Neuronal stem cell (in vitro differentiated cells): Measurements from ENCODE around the gene PPA2.

Source experiments
- DNase-seq: peaks from one replicate; pipeline ENCODE4 v3.0.0-alpha.2; 2013; ENCODE audit warnings: low spot score
- H2AFZ ChIP-seq: one replicate; pipeline ENCODE4 v1.6.1; 2013; ENCODE audit warnings: mild to moderate bottlenecking, low read length, inconsistent platforms
- H2AK5ac ChIP-seq: 2 replicates; pipeline ENCODE4 v1.6.1; 2013; ENCODE audit warnings: low read depth, mild to moderate bottlenecking, inconsistent platforms, low read length, moderate library complexity, mixed read lengths
- H2BK120ac ChIP-seq: 2 replicates; pipeline ENCODE4 v1.6.1; 2013; ENCODE audit warnings: low read depth, mild to moderate bottlenecking, inconsistent platforms, low read length, moderate library complexity, mixed read lengths
- H2BK12ac ChIP-seq: one replicate; pipeline ENCODE4 v1.6.1; 2013; ENCODE audit warnings: low read length, inconsistent platforms
- H2BK15ac ChIP-seq: 2 replicates; pipeline ENCODE4 v1.6.1; 2013; ENCODE audit warnings: mild to moderate bottlenecking, low read length, inconsistent platforms, mixed read lengths
- H2BK5ac ChIP-seq: one replicate; pipeline ENCODE4 v1.6.1; 2013; ENCODE audit warnings: inconsistent platforms, mild to moderate bottlenecking, low read length, moderate library complexity
- H3K14ac ChIP-seq: one replicate; pipeline ENCODE4 v1.6.1; 2013; ENCODE audit warnings: low read length, inconsistent platforms
- H3K18ac ChIP-seq: 2 replicates; pipeline ENCODE4 v1.6.1; 2013; ENCODE audit warnings: low read length, inconsistent platforms
- H3K23ac ChIP-seq: 2 replicates; pipeline ENCODE4 v1.6.1; 2013; ENCODE audit warnings: low read depth, mild to moderate bottlenecking, mixed read lengths, low read length, inconsistent platforms; ENCODE audit not compliant: poor library complexity
- H3K27ac ChIP-seq: replicated peaks from 3 replicates; pipeline ENCODE4 v1.5.1; 2013; ENCODE audit warnings: low read length, inconsistent platforms
- H3K27me3 ChIP-seq, 3 experiments: 2 replicates each; pipeline ENCODE4 v1.6.1; 2013; ENCODE audit warnings: low read length in 3 of 3, mild to moderate bottlenecking in 2 of 3, inconsistent platforms in 1 of 3, low read depth in 1 of 3, mixed read lengths in 1 of 3, moderate library complexity in 1 of 3; ENCODE audit not compliant: control insufficient read depth in 3 of 3, insufficient read depth in 3 of 3
- H3K36me3 ChIP-seq, 2 donors: replicated peaks in 1 of 2; 2 replicates each; pipeline ENCODE4 v1.6.1; 2013; ENCODE audit warnings: low read length in 2 of 2; ENCODE audit not compliant: control insufficient read depth in 2 of 2, insufficient read depth in 2 of 2
- H3K4ac ChIP-seq: 2 replicates; pipeline ENCODE4 v1.6.1; 2013; ENCODE audit warnings: inconsistent platforms, mild to moderate bottlenecking, low read length, moderate library complexity
- H3K4me1 ChIP-seq, 2 donors: 1 replicate in 1 of 2; 2 replicates in 1 of 2; pipeline ENCODE4 v1.6.1; 2013; ENCODE audit warnings: low read length in 2 of 2, low read depth in 1 of 2; ENCODE audit not compliant: control insufficient read depth in 2 of 2, insufficient read depth in 1 of 2
- H3K4me2 ChIP-seq: one replicate; pipeline ENCODE4 v1.6.1; 2013; ENCODE audit warnings: mild to moderate bottlenecking, low read length, inconsistent platforms; ENCODE audit not compliant: insufficient read depth, poor library complexity, severe bottlenecking
- H3K4me3 ChIP-seq, 2 donors: 2 replicates each; pipeline ENCODE4 v1.5.1; 2013; ENCODE audit warnings: low read length in 2 of 2, mild to moderate bottlenecking in 2 of 2, inconsistent platforms in 1 of 2, moderate library complexity in 1 of 2
- H3K79me1 ChIP-seq: one replicate; pipeline ENCODE4 v1.6.1; 2013; ENCODE audit warnings: low read depth, mild to moderate bottlenecking, inconsistent platforms, low read length, moderate library complexity
- H3K9ac ChIP-seq: one replicate; pipeline ENCODE4 v1.6.1; 2013; ENCODE audit warnings: mild to moderate bottlenecking, low read depth, low read length, inconsistent platforms; ENCODE audit not compliant: poor library complexity
- H3K9me3 ChIP-seq, 2 donors: replicated peaks in 1 of 2; 2 replicates each; pipeline versions ENCODE3 to v1.6.1; 2013; ENCODE audit warnings: low read length in 2 of 2, mild to moderate bottlenecking in 2 of 2, inconsistent platforms in 1 of 2, low read depth in 1 of 2, mixed read lengths in 1 of 2, moderate library complexity in 1 of 2; ENCODE audit not compliant: control insufficient read depth in 2 of 2, insufficient read depth in 1 of 2
- H4K8ac ChIP-seq: one replicate; pipeline ENCODE4 v1.6.1; 2013; ENCODE audit warnings: low read depth, mild to moderate bottlenecking, inconsistent platforms, low read length, moderate library complexity
- H4K91ac ChIP-seq: one replicate; pipeline ENCODE4 v1.6.1; 2013; ENCODE audit warnings: low read length, low read depth, mild to moderate bottlenecking, inconsistent platforms; ENCODE audit not compliant: poor library complexity
- WGBS, 2 donors: extraction: QIAGEN DNeasy Blood & Tissue Kit; methylation state at CpG; one replicate each; pipeline ENCODE4 v1.1.7; 2013; ENCODE audit warnings: missing lambda C conversion rate in 2 of 2, mixed read lengths in 1 of 2; ENCODE audit not compliant: insufficient read length in 2 of 2, insufficient replicate concordance in 1 of 2; ENCODE audit errors: extremely low coverage in 2 of 2; 5-methylcytosine and 5-hydroxymethylcytosine counted together

Gene PPA2

DNA sequence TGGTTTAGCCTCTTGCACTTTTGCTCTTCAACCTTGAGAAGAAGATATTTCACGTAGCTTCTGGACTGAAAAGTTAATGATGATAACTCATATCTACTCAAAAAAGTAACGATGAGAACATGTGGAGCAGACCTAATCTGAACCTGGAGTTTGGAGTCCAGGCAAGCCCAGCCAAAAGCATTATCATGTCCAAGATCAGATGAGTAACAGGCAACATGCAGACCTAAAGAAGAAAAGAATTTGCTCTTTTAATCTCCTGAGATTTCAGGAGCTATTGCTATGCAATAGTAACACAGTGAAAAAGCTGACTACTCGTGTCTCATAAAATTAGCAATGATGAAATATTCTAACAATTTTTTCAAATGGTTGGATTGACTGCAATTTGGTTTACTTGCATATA is 21.8 kb upstream of the PPA2 start:
- H2AFZ ChIP-seq: no peak overlapping the region
- no peak overlapping the region for H2AK5ac ChIP-seq
- no peak overlapping the region for H3K4me3 ChIP-seq
- no peak overlapping the region for H4K91ac ChIP-seq
- H3K9ac ChIP-seq: no peak overlapping the region
- no peak overlapping the region for H2BK120ac ChIP-seq
- H3K36me3 ChIP-seq: no peaks in the 10 kb centered on the region
- H3K23ac ChIP-seq: no peak overlapping the region
- H3K18ac ChIP-seq: no peak overlapping the region
- H2BK5ac ChIP-seq: no peak overlapping the region
- DNase-seq: no peak
- H3K27me3 ChIP-seq: no peaks in the 10 kb centered on the region
- no peaks in the 10 kb centered on the region for H3K9me3 ChIP-seq
- no peak overlapping the region for H2BK12ac ChIP-seq
- WGBS, 2 donors: no CpG with 5 or more reads among the region's 3 CpGs
- H3K14ac ChIP-seq: no peak overlapping the region
- H3K79me1 ChIP-seq: no peaks in the 10 kb centered on the region
- no peak overlapping the region for H3K4ac ChIP-seq
- no peaks in the 10 kb centered on the region for H3K4me1 ChIP-seq
- H3K27ac ChIP-seq: no peak overlapping the region
- H2BK15ac ChIP-seq: no peak overlapping the region
- no peak overlapping the region for H3K4me2 ChIP-seq
- no peak overlapping the region for H4K8ac ChIP-seq

DNA sequence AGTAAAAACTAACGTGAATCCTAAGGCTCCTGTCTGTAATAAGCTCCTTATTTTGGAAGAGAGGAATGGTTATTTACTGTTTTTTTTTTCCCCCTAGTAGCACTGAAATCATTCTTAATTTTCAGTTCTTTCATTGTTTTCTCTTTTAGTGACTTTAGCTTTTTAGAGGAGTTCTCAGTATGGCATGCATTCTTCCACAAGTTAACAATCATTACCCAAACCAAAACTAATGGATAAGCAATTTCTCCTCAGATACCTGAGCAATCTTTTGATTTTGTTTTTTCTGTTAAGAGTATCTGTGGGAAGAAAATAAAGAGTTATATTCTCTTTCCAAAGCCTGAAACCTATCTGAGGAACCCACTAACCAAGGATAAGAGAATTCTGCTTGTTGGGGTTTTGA is 16.7 kb upstream of the PPA2 start:
- Histone ChIP-seq H3K27me3 (no peaks in the 10 kb centered on the region), H3K36me3 (no peaks in the 10 kb centered on the region), H3K4ac (no peak overlapping the region), H3K9me3 (no peaks in the 10 kb centered on the region), H3K9ac (no peak overlapping the region), H2BK12ac (no peak overlapping the region), H3K18ac (no peak overlapping the region), H3K4me3 (no peak overlapping the region), H4K8ac (no peak overlapping the region), H3K23ac (no peak overlapping the region), H3K14ac (no peak overlapping the region), H3K27ac (no peak overlapping the region), H2AK5ac (no peak overlapping the region), H2BK5ac (no peak overlapping the region), H2BK15ac (no peak overlapping the region), H2AFZ (no peak overlapping the region), H3K4me2 (no peak overlapping the region), H4K91ac (no peak overlapping the region), H3K4me1 (no peaks in the 10 kb centered on the region), H3K79me1 (no peaks in the 10 kb centered on the region), H2BK120ac (no peak overlapping the region)
- no peak for DNase-seq
- no CpG with 5 or more reads among the region's 1 CpG for WGBS, 2 donors

DNA sequence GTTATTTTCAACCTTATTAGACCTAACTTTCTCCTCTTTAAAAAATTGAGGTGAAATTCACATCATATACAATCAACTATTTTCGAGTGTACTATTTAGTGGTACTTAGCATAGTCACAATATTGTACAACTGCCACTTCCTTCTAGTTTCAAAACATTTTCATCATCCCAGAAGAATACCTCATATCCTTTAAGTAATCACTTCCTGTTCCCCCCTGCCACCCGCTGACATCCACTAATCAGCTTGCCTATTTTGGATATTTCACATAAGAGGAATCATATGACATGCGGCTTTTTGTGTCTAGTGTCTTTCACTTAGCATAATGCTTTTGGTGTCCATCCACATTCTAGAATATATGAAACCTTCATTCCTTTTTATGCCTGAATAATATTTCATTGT is 10.0 kb upstream of the PPA2 start:
- no CpG with 5 or more reads among the region's 3 CpGs for WGBS, 2 donors
- H2BK15ac ChIP-seq: no peak overlapping the region
- H3K4me1 ChIP-seq: no peaks in the 10 kb centered on the region
- H2BK120ac ChIP-seq: no peak overlapping the region
- no peak overlapping the region for H4K91ac ChIP-seq
- no peak overlapping the region for H3K18ac ChIP-seq
- H3K4me3 ChIP-seq: no peak overlapping the region
- no peak overlapping the region for H3K14ac ChIP-seq
- H3K9me3 ChIP-seq: no peaks in the 10 kb centered on the region
- H2AFZ ChIP-seq: no peak overlapping the region
- H3K27me3 ChIP-seq: peaks cover 0 to 16% (median 0%) of the 10 kb centered on the region in 3 experiments
- no peak overlapping the region for H3K9ac ChIP-seq
- no peak overlapping the region for H3K4ac ChIP-seq
- H2AK5ac ChIP-seq: no peak overlapping the region
- no peak for DNase-seq
- H3K36me3 ChIP-seq: no peaks in the 10 kb centered on the region
- no peak overlapping the region for H3K4me2 ChIP-seq
- no peak overlapping the region for H2BK5ac ChIP-seq
- no peak overlapping the region for H4K8ac ChIP-seq
- no peak overlapping the region for H2BK12ac ChIP-seq
- H3K23ac ChIP-seq: no peak overlapping the region
- no peak overlapping the region for H3K27ac ChIP-seq
- no peaks in the 10 kb centered on the region for H3K79me1 ChIP-seq

DNA sequence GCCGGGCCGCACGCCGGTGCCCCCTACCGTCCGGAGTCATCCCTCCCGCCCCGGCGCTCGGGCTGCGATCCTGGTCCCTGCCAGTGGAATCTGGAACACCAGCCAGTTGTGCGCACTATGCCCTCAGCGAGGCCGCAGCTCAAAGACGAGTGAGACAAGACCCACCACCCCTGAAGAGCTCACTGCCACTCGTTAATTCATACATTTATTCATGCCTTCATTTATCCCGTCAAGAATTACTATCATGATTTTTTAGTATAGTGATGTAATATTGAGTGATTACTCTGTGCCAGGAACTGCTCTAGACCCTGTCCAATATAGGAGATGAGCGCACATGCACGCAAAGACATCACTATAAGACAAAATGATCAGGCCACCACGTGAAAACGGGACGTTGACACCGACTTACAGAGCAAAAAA is 247 bp upstream of the PPA2 start:
- DNase-seq: no peak
- H2AK5ac ChIP-seq: no peak overlapping the region
- H3K9me3 ChIP-seq: no peaks in the 10 kb centered on the region
- no CpG with 5 or more reads among the region's 23 CpGs for WGBS, 2 donors
- H2AFZ ChIP-seq: peak overlapping the region; percentile 97
- peak overlapping the region; percentile 62 for H3K23ac ChIP-seq
- H3K9ac ChIP-seq: no peak overlapping the region
- H3K4ac ChIP-seq: no peak overlapping the region
- H3K27me3 ChIP-seq: peaks cover 0 to 2% (median 0%) of the 10 kb centered on the region in 3 experiments
- no peak overlapping the region for H2BK120ac ChIP-seq
- H4K91ac ChIP-seq: no peak overlapping the region
- H4K8ac ChIP-seq: no peak overlapping the region
- H2BK5ac ChIP-seq: no peak overlapping the region
- no peak overlapping the region for H3K18ac ChIP-seq
- H2BK15ac ChIP-seq: no peak overlapping the region
- peaks cover 1 to 20% of the 10 kb centered on the region in 2 donors for H3K36me3 ChIP-seq
- peak overlapping the region; percentile 75 to 98 for H3K4me3 ChIP-seq
- no peak overlapping the region for H2BK12ac ChIP-seq
- peaks cover 3 to 11% of the 10 kb centered on the region in 2 donors for H3K4me1 ChIP-seq
- no peak overlapping the region for H3K14ac ChIP-seq
- no peak overlapping the region for H3K27ac ChIP-seq
- H3K79me1 ChIP-seq: no peaks in the 10 kb centered on the region
- no peak overlapping the region for H3K4me2 ChIP-seq
